Esophagus muscularis mucosa (tissue), 3 donors: ENCODE measurements around the gene PFN3.

Source experiments
- CTCF ChIP-seq, 3 experiments: fragments of 200-600 bp in 2 of 3; fragments of 450-650 bp in 1 of 3; sonication (generic) in 2 of 3; IDR thresholded peaks; one replicate each; pipeline ENCODE4 v1.5.1; 2017 to 2019; ENCODE audit warnings: antibody characterized with exemption in 3 of 3, mild to moderate bottlenecking in 2 of 3, moderate library complexity in 1 of 3
- POLR2A ChIP-seq: fragments of 450-650 bp; IDR thresholded peaks from one replicate; pipeline ENCODE4 v1.6.1; 2017; ENCODE audit warnings: antibody characterized with exemption, moderate library complexity, mild to moderate bottlenecking, low read depth
- POLR2AphosphoS5 ChIP-seq, 2 donors: sonication (generic); formaldehyde crosslinking; IDR thresholded peaks; one replicate each; pipeline ENCODE4 v1.6.1; 2017; ENCODE audit warnings: antibody characterized with exemption in 2 of 2

- TF ChIP-seq POLR2AphosphoS5 (IDR thresholded peaks at IDR 0.05) (no peak), CTCF (IDR thresholded peaks at IDR 0.05) (no peak), POLR2A (no peak)
Measured at GRCh38 chr5:177383181-177383580, 17.3 kb downstream of the PFN3 start.
